Calu3 (cell line): ENCODE data around the gene DUXA. TPM values are rescaled to one million over a fixed set of nuclear protein-coding genes. Genes with fewer than 3 reads are reported as not detected.
A peak's percentile ranks its signal among the peaks of the same experiment; 100 is the strongest.

Experiments used
- BruUV-seq: library from RNA; stranded (reverse); fragments of 400-500 nt; replicated peaks from 2 replicates; lab custom pipeline; 2021; lab: Mats Ljungman, UMichigan
- CTCF ChIA-PET: fragments of 300-600 bp; sonication (Branson Sonifier 250); formaldehyde crosslinking; loops from one replicate; lab custom pipeline; 2022; ENCODE audit warnings: antibody characterized with exemption; lab: Charles Lee
- DNase-seq: peaks from one replicate; pipeline ENCODE4 v3.0.0; 2022
- H3K27ac Mint-ChIP-seq: one replicate; pipeline ENCODE4 v1.8.0; 2022; ENCODE audit warnings: mixed read lengths; ENCODE audit not compliant: unreplicated experiment
- H3K27me3 Mint-ChIP-seq: one replicate; pipeline ENCODE4 v1.8.0; 2022; ENCODE audit warnings: mixed read lengths; ENCODE audit not compliant: unreplicated experiment
- H3K36me3 Mint-ChIP-seq: one replicate; pipeline ENCODE4 v1.8.0; 2022; ENCODE audit warnings: mild to moderate bottlenecking, moderate library complexity, mixed read lengths; ENCODE audit not compliant: insufficient read depth, unreplicated experiment
- H3K4me1 Mint-ChIP-seq: one replicate; pipeline ENCODE4 v1.8.0; 2022; ENCODE audit warnings: mild to moderate bottlenecking, low read depth, mixed read lengths; ENCODE audit not compliant: unreplicated experiment
- H3K4me3 Mint-ChIP-seq: one replicate; pipeline ENCODE4 v1.8.0; 2022; ENCODE audit warnings: mild to moderate bottlenecking, low read depth, moderate library complexity, mixed read lengths; ENCODE audit not compliant: unreplicated experiment
- H3K9me3 Mint-ChIP-seq: one replicate; pipeline ENCODE4 v1.8.0; 2022; ENCODE audit warnings: low read depth, mixed read lengths; ENCODE audit not compliant: unreplicated experiment
- intact Hi-C: fragments of 100-400 bp; cut with micrococcal nuclease; formaldehyde crosslinking; loops from one replicate; pipeline ENCODE4 v1.10.0; 2022; ENCODE audit not compliant: unreplicated experiment
- total RNA-seq: library from RNA; stranded (reverse); gene quantifications from 2 replicates; pipeline ENCODE4 v1.2.3, GENCODE V29; 2022
- TF ChIP-seq, protein P1 (sequence below): fragments of 200-600 bp; IDR thresholded peaks from one replicate; pipeline ENCODE4 v1.8.0; 2022; ENCODE audit warnings: antibody characterized with exemption; ENCODE audit not compliant: unreplicated experiment

DUXA gene
- total RNA-seq, 1 experiment from 2014 or later, result not detected

DNA sequence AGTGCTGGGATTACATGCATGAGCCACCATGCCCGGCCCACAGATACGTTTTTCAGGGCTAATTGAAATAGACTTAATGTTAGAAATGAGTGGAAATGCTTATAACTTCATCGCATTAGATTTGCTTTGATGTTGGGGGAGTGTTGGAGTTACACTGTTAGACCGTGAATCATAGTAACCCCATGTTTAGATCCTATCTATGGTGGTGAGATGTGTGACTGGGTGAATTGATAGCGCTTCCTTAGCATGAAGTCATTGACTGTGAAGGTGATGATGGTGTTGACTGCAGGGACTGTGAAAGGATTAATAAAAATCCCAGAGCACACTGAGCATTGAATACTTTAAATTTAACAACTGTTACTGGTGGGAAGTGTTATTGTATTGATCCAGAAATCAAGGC is 25.7 kb upstream of the DUXA start:
- Mint-ChIP-seq H3K27ac (no peak overlapping the region), H3K36me3 (peaks cover 50% of the 10 kb centered on the region), H3K4me3 (peak overlapping the region; percentile 85), H3K4me1 (peaks cover 11% of the 10 kb centered on the region), H3K9me3 (peaks cover 12% of the 10 kb centered on the region), H3K27me3 (no peaks in the 10 kb centered on the region)
- DNase-seq, result no peak
- intact Hi-C loops, result loop anchor here (10.0 kb wide), 1 partner anchor 192 kb away; the partner anchor contains the start of gene ZNF548
- CTCF ChIA-PET, result no interaction called here
- TF ChIP-seq, protein P1, sequence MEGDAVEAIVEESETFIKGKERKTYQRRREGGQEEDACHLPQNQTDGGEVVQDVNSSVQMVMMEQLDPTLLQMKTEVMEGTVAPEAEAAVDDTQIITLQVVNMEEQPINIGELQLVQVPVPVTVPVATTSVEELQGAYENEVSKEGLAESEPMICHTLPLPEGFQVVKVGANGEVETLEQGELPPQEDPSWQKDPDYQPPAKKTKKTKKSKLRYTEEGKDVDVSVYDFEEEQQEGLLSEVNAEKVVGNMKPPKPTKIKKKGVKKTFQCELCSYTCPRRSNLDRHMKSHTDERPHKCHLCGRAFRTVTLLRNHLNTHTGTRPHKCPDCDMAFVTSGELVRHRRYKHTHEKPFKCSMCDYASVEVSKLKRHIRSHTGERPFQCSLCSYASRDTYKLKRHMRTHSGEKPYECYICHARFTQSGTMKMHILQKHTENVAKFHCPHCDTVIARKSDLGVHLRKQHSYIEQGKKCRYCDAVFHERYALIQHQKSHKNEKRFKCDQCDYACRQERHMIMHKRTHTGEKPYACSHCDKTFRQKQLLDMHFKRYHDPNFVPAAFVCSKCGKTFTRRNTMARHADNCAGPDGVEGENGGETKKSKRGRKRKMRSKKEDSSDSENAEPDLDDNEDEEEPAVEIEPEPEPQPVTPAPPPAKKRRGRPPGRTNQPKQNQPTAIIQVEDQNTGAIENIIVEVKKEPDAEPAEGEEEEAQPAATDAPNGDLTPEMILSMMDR, result no peak
- BruUV-seq, result TSS peak; percentile 26

DNA sequence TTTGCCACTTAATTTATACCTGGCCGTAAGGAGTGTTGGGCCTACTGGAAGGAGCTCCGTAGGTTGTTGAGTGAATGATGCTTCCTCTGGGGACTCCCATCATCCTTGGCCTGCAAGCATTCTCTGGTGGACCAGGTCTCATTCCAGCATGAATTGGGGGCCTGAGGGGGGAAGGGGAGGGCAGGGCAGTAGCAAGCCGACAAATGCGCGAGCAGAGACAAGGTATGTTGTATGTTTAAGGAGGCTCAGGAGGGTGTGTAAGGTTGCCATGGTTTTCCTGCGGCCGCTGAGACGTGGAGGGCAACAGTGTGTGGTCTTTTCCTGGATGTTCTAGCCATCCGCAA is 24.8 kb upstream of the DUXA start:
- Mint-ChIP-seq H3K9me3 (peaks cover 16% of the 10 kb centered on the region), H3K27me3 (no peaks in the 10 kb centered on the region), H3K36me3 (peaks cover 47% of the 10 kb centered on the region), H3K4me1 (peaks cover 11% of the 10 kb centered on the region), H3K4me3 (peak overlapping the region; percentile 85), H3K27ac (peak overlapping the region; percentile 91)
- no TSS peak for BruUV-seq
- no peak for DNase-seq
- intact Hi-C loops, result loop anchor here (10.0 kb wide), 1 partner anchor 193 kb away; the partner anchor contains the start of gene ZNF548
- CTCF ChIA-PET, result interaction anchor here (0.6 to 1.1 kb wide), 2 partner anchors 9 to 10 kb away, joined by 3 to 5 read pairs; no protein-coding TSS in a partner anchor
- TF ChIP-seq, protein P1, result no peak

DNA sequence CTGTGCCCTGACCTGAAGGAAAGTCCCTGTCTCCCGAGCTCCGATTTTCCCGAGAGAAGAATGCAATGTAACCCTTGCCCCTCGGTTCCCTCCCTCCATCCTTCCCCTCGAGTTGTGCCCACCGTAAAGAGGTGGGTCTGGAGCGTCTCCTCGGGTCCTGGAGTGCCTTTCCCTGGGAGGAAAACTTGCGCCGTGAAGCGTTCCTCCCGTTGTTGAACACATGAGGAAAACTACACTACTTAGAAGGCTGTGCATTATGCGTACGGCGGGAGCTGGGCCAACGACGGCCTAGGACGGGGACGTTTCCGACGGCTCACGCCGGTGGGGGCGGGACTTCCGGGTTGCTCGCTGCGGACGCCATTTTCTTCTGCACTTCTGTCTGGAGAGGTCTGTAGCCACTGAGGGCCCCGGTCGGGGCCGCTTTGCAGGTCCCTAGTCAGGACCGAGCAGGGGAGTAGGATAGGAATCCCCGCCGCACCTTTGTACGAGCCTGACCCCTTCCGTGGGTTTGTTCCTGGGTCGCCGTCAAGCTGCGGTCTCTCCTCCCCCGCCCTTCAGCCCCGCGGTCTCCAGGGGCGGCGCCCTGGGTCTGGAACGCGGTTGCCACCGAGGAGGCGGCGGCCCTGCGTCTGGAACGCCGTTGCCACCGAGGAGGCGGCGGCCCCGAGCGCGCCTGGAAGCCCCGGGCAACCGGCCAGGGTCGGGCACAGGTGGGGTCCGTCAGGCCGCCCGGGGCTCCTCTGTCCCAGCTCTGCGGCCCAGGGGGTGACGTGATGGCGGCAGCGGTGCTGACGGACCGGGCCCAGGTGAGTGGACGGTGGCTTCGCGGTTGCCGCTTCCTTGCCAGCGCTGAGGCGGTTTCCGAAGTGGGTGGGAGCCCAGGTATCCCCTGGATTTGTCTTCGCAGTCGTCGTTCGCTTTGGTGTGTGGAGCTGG is 24.1 kb upstream of the DUXA start, which contains the start of gene ZNF264:
Gene ZNF264 (plus strand): TSS at position 360 of the 936 bp plus-strand sequence. CDS start 414 bp downstream, at position 774.
- TF ChIP-seq, protein P1, result no peak
- intact Hi-C loops, result loop anchor here (10.0 kb wide), 1 partner anchor 193 kb away; the partner anchor contains the start of gene ZNF548
- Mint-ChIP-seq H3K4me3 (peak within 1 kb of the TSS; percentile 85), H3K9me3 (peaks cover 12% of the 10 kb centered on the region), H3K27me3 (no peaks in the 10 kb centered on the region), H3K27ac (peak within 1 kb of the TSS; percentile 91), H3K4me1 (peaks cover 11% of the 10 kb centered on the region), H3K36me3 (peaks cover 41% of the 10 kb centered on the region)
- peak; percentile 93 for DNase-seq
- no TSS peak for BruUV-seq
- CTCF ChIA-PET, result interaction anchor here (0.6 to 1.1 kb wide), 2 partner anchors 9 to 10 kb away, joined by 3 to 5 read pairs; no protein-coding TSS in a partner anchor

DNA sequence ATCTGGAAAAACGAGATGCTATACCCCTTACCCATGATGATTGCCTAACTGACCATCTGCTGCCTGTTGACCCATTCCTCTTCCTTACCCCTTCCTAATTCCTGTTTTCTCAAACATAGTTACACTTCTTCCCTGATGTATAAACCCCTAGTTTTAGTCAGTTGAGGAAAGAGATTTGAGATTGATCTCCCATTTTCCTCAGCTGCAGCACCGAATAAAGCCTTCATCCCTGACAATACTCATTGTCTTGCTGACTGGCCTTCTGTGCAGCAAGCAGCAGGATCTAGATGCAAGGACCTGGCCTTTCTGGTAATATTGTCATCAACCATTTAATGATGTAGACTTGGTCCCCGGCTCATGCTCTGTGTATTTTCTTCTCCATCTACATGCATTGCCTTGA is 23.0 kb upstream of the DUXA start:
- CTCF ChIA-PET, result no interaction called here
- H3K9me3 Mint-ChIP-seq, result peaks cover 12% of the 10 kb centered on the region

More for the DNA sequence above, 23.0 kb upstream of the DUXA start:
- Mint-ChIP-seq H3K4me1 (peaks cover 11% of the 10 kb centered on the region), H3K27ac (no peak overlapping the region), H3K27me3 (no peaks in the 10 kb centered on the region), H3K36me3 (peaks cover 35% of the 10 kb centered on the region), H3K4me3 (no peak overlapping the region)
- TF ChIP-seq, protein P1, result no peak
- DNase-seq, result no peak
- BruUV-seq, result no TSS peak
- intact Hi-C loops, result loop anchor here (10.0 kb wide), 1 partner anchor 194 kb away; the partner anchor contains the start of gene ZNF548
